ENCODE data around the gene WIPF2.

Gene WIPF2

DNA sequence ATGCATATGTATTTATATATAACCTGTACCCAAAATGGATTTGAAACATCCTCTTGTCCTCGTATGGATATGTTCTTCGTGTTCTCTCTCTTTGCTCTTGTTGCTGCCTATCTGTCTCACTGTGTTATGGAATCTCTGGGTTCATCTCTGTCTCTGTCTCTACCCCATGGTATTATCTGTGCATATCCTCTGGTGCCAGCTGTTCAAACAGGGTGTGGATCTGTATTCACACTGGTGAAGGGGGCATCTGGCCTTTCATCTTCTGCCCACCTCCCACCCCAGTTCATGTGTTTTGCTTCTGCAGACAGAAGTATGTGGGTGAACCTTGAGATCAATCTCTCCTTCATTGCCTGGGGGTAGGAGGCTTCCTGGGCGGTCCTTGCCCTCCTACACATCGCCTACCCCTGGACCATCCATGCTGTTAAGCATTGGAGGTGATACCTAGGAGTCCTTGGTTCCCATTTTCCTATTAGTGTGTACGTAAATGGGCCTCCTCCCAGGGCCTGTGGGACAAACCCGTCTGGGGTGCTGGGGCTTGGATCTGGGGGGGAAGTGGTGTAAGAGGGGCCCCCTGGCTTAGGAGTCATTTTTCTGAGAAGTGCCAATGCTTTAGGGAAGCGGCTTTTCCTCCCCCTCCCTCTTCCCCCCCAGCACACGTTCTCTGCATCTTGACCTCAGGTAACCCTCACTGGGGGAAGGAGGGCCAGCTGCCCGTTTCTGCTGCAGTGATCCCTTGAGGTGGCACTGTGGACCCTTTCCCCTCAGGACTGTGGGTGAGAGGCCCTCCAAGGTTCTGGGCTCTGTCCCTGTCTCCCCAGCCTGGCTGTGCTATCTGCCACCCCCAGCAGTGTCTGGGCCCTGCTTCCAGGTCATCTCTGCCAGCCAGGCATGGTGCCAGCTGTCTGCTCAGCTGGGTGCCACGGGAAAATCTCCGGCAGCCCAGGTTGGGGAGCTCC, 111.0 kb downstream of the WIPF2 start:
- DNase-seq: peak; percentile 67

GRCh38 chr17:40330850-40331470, 111.9 kb downstream of the WIPF2 start:
- no peak for DNase-seq

DNA sequence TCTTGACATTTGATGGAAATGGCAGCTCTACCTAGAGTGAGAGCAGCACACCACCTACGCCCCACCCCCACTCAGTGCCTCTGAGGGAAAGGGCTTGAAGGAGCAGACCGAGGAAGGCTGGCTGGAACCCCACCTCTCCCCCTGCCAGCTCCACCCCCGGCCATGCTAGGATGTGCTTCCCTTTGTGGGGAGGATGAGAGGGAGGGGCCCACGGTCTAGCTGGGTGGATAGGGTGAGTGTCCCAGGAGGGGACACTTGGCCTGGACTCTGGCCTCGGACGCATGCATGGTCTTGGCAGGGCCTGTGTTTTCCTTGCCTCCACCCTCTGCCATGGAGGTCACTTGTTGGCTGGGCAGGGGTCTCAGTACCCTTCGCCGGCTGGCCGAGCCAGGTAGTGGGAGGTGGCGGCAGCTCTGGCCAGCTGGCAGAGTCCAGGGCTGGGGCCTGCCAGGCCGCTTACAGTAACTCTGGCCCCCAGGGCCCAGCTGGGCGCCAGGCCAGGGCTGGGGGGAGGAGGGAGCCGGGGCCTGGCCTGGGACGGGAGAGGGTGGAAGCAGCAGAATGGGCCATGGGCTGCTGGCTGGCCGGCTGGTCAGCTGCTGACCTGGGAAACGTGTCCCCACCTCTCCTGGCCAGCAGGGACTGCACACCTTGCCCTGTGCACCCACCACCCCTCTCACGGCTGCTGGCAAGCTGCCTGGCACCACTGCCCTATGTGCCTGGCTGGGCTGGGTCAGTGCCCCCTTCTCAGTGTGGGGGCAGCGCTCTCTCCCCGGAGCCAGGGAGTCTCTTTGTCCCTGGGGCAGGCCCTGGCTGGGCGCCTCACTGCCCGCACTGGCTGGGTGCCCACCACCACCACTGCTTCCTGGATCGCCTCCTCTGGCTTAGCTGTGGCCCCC, 112.9 kb downstream of the WIPF2 start:
- DNase-seq: peak; percentile 79

Measured in NCI-H1092 treated with DMSO at 0.1 percent for 48 hours (cell line).